ENCODE measurements around the gene RNASEH2B.

DNA sequence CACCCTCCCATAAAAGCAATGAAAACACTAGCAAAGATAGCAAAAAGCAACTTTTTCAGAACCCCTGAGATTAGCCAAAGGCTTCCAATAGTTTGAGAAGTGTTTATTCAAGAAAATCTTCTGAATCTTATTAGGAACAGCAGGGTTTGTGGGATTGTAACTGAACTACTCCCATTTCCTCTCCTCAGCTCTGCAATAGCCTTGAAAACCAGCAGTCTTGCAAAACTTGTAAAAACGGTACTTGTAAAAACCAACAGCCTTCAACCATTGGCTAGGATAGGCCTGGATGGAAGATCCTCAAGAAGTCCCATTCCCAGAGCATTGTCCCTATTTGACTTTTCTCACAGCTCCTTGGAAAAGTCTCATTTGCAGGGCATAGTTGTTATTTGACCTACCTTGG is 12.1 kb downstream of the RNASEH2B start:
- TF ChIP-seq, protein P1, sequence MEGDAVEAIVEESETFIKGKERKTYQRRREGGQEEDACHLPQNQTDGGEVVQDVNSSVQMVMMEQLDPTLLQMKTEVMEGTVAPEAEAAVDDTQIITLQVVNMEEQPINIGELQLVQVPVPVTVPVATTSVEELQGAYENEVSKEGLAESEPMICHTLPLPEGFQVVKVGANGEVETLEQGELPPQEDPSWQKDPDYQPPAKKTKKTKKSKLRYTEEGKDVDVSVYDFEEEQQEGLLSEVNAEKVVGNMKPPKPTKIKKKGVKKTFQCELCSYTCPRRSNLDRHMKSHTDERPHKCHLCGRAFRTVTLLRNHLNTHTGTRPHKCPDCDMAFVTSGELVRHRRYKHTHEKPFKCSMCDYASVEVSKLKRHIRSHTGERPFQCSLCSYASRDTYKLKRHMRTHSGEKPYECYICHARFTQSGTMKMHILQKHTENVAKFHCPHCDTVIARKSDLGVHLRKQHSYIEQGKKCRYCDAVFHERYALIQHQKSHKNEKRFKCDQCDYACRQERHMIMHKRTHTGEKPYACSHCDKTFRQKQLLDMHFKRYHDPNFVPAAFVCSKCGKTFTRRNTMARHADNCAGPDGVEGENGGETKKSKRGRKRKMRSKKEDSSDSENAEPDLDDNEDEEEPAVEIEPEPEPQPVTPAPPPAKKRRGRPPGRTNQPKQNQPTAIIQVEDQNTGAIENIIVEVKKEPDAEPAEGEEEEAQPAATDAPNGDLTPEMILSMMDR (IDR thresholded peaks at IDR 0.05), result no peak
- no peak for TF ChIP-seq EZH2 (IDR thresholded peaks at IDR 0.05; ENCODE audit: borderline replicate concordance, insufficient read depth, low read depth, low read length, poor library complexity, severe bottlenecking)
